Measurements from ENCODE around the gene PIGU.

Gene PIGU

DNA sequence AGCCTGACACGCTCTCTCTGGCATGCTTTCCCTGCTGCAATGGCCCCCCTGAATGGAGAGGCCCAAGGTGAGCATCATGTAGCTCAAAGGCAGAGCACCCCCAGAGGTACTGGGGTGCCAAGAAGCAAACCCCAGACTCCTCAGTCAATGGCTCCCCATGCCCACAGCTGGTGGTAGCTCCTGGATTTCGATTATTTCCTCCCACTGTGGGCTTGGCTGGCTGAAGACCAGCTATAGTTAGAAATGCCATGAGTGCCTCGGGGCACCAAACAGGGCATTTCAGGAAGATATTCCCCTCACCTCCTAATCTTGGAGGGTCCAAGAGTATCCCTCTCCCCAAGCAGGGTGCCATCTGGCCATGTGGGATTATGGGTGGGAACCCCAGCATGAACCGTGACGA, 101.6 kb downstream of the PIGU start:
- H3K4me3 ChIP-seq (ENCODE audit: low read length): no peak overlapping the region
- no peak for TF ChIP-seq CTCF (conservative IDR thresholded peaks at IDR 0.05; ENCODE audit: low read depth, low read length)
- no peak for DNase-seq (ENCODE audit: low read depth)

DNA sequence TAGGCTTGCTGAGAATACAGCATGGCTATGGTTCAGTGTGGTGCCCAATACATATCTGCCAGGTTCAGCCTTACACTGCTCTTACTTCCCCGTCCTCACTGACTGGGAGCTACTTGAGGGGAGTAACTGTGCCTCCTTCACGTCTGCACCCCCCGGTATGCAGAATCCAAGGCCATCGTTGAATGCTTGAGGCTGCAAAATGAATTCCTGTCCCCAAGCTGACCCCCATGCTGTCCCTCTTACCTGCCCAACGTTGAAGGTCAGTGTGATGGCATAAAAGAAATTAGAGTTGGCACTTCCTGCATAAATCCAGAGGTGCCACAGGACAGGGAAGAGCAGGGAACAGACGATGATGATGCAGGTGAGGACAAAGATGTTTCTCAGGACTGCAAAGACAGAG, 102.0 kb downstream of the PIGU start:
- no peak overlapping the region for H3K4me3 ChIP-seq (ENCODE audit: low read length)
- no peak for TF ChIP-seq CTCF (conservative IDR thresholded peaks at IDR 0.05; ENCODE audit: low read depth, low read length)
- DNase-seq (ENCODE audit: low read depth): no peak

DNA sequence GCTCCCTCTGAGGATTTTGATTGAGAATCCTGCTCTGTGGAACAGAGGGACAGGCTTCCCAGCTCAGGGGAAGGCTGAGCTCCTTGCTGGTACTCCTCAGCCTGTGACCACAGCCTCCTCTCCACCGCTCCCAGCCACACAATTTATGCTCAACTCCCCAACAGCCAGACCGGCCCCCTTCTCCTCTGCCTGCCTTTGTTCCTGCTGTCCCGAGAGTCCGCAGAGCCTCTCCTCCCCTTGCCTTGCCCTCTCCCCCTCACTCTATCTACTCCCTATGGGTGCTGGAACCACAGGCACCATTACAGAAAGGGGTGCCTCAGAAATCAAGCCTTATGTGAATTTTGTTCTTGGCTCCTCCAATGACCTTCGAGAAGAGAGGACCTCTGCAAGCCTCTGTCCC, 102.5 kb downstream of the PIGU start:
- H3K4me3 ChIP-seq (ENCODE audit: low read length): no peak overlapping the region
- DNase-seq (ENCODE audit: low read depth): no peak
- no peak for TF ChIP-seq CTCF (conservative IDR thresholded peaks at IDR 0.05; ENCODE audit: low read depth, low read length)

- no peak for TF ChIP-seq CTCF (conservative IDR thresholded peaks at IDR 0.05; ENCODE audit: low read depth, low read length)
These were observed 103.2 kb downstream of the PIGU start for GRCh38 chr20:34573541-34574300.

GRCh38 chr20:34571753-34572152, 105.1 kb downstream of the PIGU start:
- DNase-seq (ENCODE audit: low read depth): no peak
- no peak for TF ChIP-seq CTCF (conservative IDR thresholded peaks at IDR 0.05; ENCODE audit: low read depth, low read length)
- no peak overlapping the region for H3K4me3 ChIP-seq (ENCODE audit: low read length)

More at GRCh38 chr20:34573541-34574300, 103.2 kb downstream of the PIGU start:
- no peak for DNase-seq (ENCODE audit: low read depth)
- no peak overlapping the region for H3K4me3 ChIP-seq (ENCODE audit: low read length)

GRCh38 chr20:34570859-34571306, 106.0 kb downstream of the PIGU start:
- no peak for DNase-seq (ENCODE audit: low read depth)
- no peak for TF ChIP-seq CTCF (conservative IDR thresholded peaks at IDR 0.05; ENCODE audit: low read depth, low read length)
- H3K4me3 ChIP-seq (ENCODE audit: low read length): no peak overlapping the region

DNA sequence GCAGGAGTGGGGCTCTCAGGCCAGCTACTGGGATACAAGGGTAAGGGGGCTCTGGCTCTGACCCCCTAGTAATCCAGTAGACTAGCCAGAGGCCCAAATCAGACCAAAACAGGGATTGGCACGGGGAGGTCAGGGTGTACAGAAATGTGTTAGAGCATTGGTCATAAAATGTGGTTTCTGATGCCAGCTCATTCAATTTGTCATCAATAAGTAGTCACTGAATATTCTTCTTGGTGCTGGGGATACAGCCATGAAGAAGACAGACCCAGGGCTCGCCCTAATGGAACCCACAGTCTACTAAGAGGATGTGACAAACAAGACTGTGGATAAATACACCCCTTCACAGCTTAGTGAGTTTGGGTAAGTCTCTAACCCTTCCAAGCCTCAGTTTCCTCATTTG, 107.3 kb downstream of the PIGU start:
- no peak for TF ChIP-seq CTCF (conservative IDR thresholded peaks at IDR 0.05; ENCODE audit: low read depth, low read length)
- DNase-seq (ENCODE audit: low read depth): no peak
- no peak overlapping the region for H3K4me3 ChIP-seq (ENCODE audit: low read length)

All from retinal pigment epithelial cell (primary cell).